HEK293 (cell line): ENCODE measurements around the gene CNST.

Source experiments
- CTCF ChIA-PET: fragments of 350-600 bp; formaldehyde crosslinking; extraction: SDS; loops from one replicate; lab custom pipeline; 2021; ENCODE audit warnings: antibody characterized with exemption; lab: Yijun Ruan, JAX
- POLR2A ChIA-PET: fragments of 300-600 bp; formaldehyde crosslinking; extraction: SDS; loops from one replicate; lab custom pipeline; 2020; ENCODE audit warnings: antibody characterized with exemption, inconsistent platforms; lab: Yijun Ruan, JAX
- H3K27ac ChIP-seq: fragments of 200-500 bp; sonication (Bioruptor generic); 2 replicates; pipeline ENCODE4 v1.5.1; 2014; ENCODE audit warnings: low read depth, low read length, control low read depth, inconsistent platforms; ENCODE audit errors: extremely low read depth
- H3K36me3 ChIP-seq, 2 experiments: fragments of 200-500 bp in 1 of 2; sonication (Bioruptor generic) in 1 of 2; 1 replicate in 1 of 2; 2 replicates in 1 of 2; pipeline ENCODE4 v1.5.1; 2014 to 2017; ENCODE audit warnings: inconsistent platforms in 2 of 2, low read length in 2 of 2; ENCODE audit not compliant: control insufficient read depth in 2 of 2, insufficient read depth in 1 of 2
- H3K4me1 ChIP-seq: fragments of 200-500 bp; sonication (Bioruptor generic); 2 replicates; pipeline ENCODE4 v1.5.1; 2014; ENCODE audit warnings: mild to moderate bottlenecking, low read length, inconsistent platforms; ENCODE audit not compliant: control insufficient read depth, insufficient read depth
- H3K4me3 ChIP-seq: 2 replicates; pipeline ENCODE4 v1.5.1; 2011; ENCODE audit warnings: low read depth, mild to moderate bottlenecking, control low read depth, low read length, moderate library complexity
- H3K9me3 ChIP-seq: fragments of 200-500 bp; sonication (Bioruptor generic); 2 replicates; pipeline ENCODE4 v1.5.1; 2014; ENCODE audit warnings: low read depth, low read length, inconsistent platforms; ENCODE audit not compliant: control insufficient read depth, insufficient read depth
- EGR2 ChIP-seq: fragments of 450-650 bp; formaldehyde crosslinking; IDR thresholded peaks from 2 replicates; pipeline ENCODE4 v1.5.1; 2016; ENCODE audit warnings: low read depth, missing biosample characterization, missing genetic modification characterization
- GFI1B ChIP-seq: fragments of 450-650 bp; formaldehyde crosslinking; IDR thresholded peaks from 2 replicates; pipeline ENCODE4 v1.5.1; 2016; ENCODE audit warnings: missing biosample characterization, missing genetic modification characterization
- HOXA7 ChIP-seq: sonication (generic); formaldehyde crosslinking; IDR thresholded peaks from 2 replicates; pipeline ENCODE4 v1.8.1; 2022; ENCODE audit warnings: missing genetic modification reagents, borderline replicate concordance
- KLF7 ChIP-seq: fragments of 450-650 bp; formaldehyde crosslinking; IDR thresholded peaks from 2 replicates; pipeline ENCODE4 v1.5.1; 2016; ENCODE audit warnings: missing biosample characterization, missing genetic modification characterization, borderline replicate concordance
- KLF9 ChIP-seq: fragments of 450-650 bp; formaldehyde crosslinking; IDR thresholded peaks from 2 replicates; pipeline ENCODE4 v1.5.1; 2016; ENCODE audit warnings: missing biosample characterization, missing genetic modification characterization, low read depth
- MZF1 ChIP-seq: fragments of 450-650 bp; formaldehyde crosslinking; IDR thresholded peaks from 2 replicates; pipeline ENCODE4 v1.5.1; 2017; ENCODE audit warnings: missing biosample characterization, missing genetic modification characterization, borderline replicate concordance
- PBX3 ChIP-seq: sonication (generic); formaldehyde crosslinking; IDR thresholded peaks from 2 replicates; pipeline ENCODE4 v1.8.1; 2022; ENCODE audit warnings: mild to moderate bottlenecking, moderate library complexity, missing genetic modification reagents
- PRDM6 ChIP-seq: fragments of 450-650 bp; formaldehyde crosslinking; IDR thresholded peaks from 2 replicates; pipeline ENCODE4 v1.5.1; 2017; ENCODE audit warnings: missing biosample characterization, missing genetic modification characterization
- SCRT1 ChIP-seq: fragments of 450-650 bp; formaldehyde crosslinking; IDR thresholded peaks from 2 replicates; pipeline ENCODE4 v1.5.1; 2016; ENCODE audit warnings: missing biosample characterization, missing genetic modification characterization, borderline replicate concordance
- ZBTB21 ChIP-seq: fragments of 450-650 bp; formaldehyde crosslinking; IDR thresholded peaks from 2 replicates; pipeline ENCODE4 v1.5.1; 2017; ENCODE audit warnings: missing biosample characterization, missing genetic modification characterization
- ZBTB8A ChIP-seq: fragments of 450-650 bp; formaldehyde crosslinking; IDR thresholded peaks from 2 replicates; pipeline ENCODE4 v1.5.1; 2016; ENCODE audit warnings: missing biosample characterization, missing genetic modification characterization
- ZNF174 ChIP-seq: fragments of 450-650 bp; formaldehyde crosslinking; IDR thresholded peaks from 2 replicates; pipeline ENCODE4 v1.5.0; 2017; ENCODE audit warnings: missing biosample characterization, mild to moderate bottlenecking, missing genetic modification characterization
- ZNF433 ChIP-seq: fragments of 450-650 bp; formaldehyde crosslinking; IDR thresholded peaks from 2 replicates; pipeline ENCODE4 v1.5.1; 2016; ENCODE audit warnings: missing biosample characterization, missing genetic modification characterization, low read depth
- ZNF488 ChIP-seq: fragments of 450-650 bp; formaldehyde crosslinking; IDR thresholded peaks from 2 replicates; pipeline ENCODE4 v1.5.1; 2016; ENCODE audit warnings: missing biosample characterization, missing genetic modification characterization
- ZNF501 ChIP-seq: fragments of 450-650 bp; formaldehyde crosslinking; IDR thresholded peaks from 2 replicates; pipeline ENCODE4 v1.5.1; 2016; ENCODE audit warnings: missing biosample characterization, missing genetic modification characterization
- ZNF571 ChIP-seq: fragments of 450-650 bp; formaldehyde crosslinking; IDR thresholded peaks from 2 replicates; pipeline ENCODE4 v1.5.0; 2017; ENCODE audit warnings: missing biosample characterization, missing genetic modification characterization
- ZNF629 ChIP-seq: fragments of 450-650 bp; formaldehyde crosslinking; IDR thresholded peaks from 2 replicates; pipeline ENCODE4 v1.5.1; 2017; ENCODE audit warnings: missing biosample characterization, missing genetic modification characterization
- ZNF670 ChIP-seq: fragments of 450-650 bp; formaldehyde crosslinking; IDR thresholded peaks from 2 replicates; pipeline ENCODE4 v1.5.1; 2016; ENCODE audit warnings: missing biosample characterization, missing genetic modification characterization, low read depth
- ZNF704 ChIP-seq: fragments of 450-650 bp; formaldehyde crosslinking; IDR thresholded peaks from 2 replicates; pipeline ENCODE4 v1.5.1; 2016; ENCODE audit warnings: missing biosample characterization, missing genetic modification characterization
- ZNF843 ChIP-seq: fragments of 450-650 bp; formaldehyde crosslinking; IDR thresholded peaks from 2 replicates; pipeline ENCODE4 v1.5.1; 2016; ENCODE audit warnings: missing biosample characterization, missing genetic modification characterization
- ZSCAN4 ChIP-seq: fragments of 450-650 bp; formaldehyde crosslinking; IDR thresholded peaks from 2 replicates; pipeline ENCODE4 v1.5.1; 2017; ENCODE audit warnings: missing biosample characterization, missing genetic modification characterization
- TF ChIP-seq, protein P1 (sequence below): fragments of 450-650 bp; formaldehyde crosslinking; IDR thresholded peaks from 2 replicates; pipeline ENCODE4 v1.5.1; 2016; ENCODE audit warnings: missing biosample characterization, missing genetic modification characterization
- TF ChIP-seq, protein P2 (sequence below): fragments of 450-650 bp; formaldehyde crosslinking; IDR thresholded peaks from 2 replicates; pipeline ENCODE4 v1.5.1; 2016; ENCODE audit warnings: missing biosample characterization, missing genetic modification characterization
- TF ChIP-seq, protein P3 (sequence below): fragments of 450-650 bp; formaldehyde crosslinking; IDR thresholded peaks from 2 replicates; pipeline ENCODE4; 2016; ENCODE audit warnings: missing biosample characterization, missing genetic modification characterization

CNST gene

DNA sequence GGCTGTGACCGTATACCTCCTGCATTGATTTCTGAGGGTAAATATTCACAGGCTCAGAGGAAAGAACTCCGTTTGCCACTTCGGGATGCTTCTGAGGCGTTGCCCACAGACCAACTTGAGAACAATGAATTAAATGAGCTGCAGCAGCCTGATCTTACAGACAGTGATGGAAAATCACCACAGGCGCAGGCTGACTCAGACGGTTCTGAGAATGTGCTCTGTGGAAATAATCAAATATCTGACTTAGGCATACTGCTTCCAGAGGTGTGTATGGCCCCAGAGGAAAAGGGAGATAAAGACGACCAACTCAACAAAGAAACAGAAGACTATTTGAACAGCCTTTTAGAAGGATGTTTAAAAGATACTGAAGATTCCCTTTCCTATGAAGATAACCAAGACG lies 81.3 kb downstream of the CNST start (continued):
- TF ChIP-seq ZNF571 (tag by site-specific recombination): no peak
- TF ChIP-seq ZNF629 (tag by site-specific recombination): no peak
- no peak for TF ChIP-seq ZBTB8A (tag by site-specific recombination)
- no peak for TF ChIP-seq ZBTB21 (tag by site-specific recombination)
- TF ChIP-seq MZF1 (tag by site-specific recombination): no peak
- TF ChIP-seq ZNF670 (tag by site-specific recombination): no peak

DNA sequence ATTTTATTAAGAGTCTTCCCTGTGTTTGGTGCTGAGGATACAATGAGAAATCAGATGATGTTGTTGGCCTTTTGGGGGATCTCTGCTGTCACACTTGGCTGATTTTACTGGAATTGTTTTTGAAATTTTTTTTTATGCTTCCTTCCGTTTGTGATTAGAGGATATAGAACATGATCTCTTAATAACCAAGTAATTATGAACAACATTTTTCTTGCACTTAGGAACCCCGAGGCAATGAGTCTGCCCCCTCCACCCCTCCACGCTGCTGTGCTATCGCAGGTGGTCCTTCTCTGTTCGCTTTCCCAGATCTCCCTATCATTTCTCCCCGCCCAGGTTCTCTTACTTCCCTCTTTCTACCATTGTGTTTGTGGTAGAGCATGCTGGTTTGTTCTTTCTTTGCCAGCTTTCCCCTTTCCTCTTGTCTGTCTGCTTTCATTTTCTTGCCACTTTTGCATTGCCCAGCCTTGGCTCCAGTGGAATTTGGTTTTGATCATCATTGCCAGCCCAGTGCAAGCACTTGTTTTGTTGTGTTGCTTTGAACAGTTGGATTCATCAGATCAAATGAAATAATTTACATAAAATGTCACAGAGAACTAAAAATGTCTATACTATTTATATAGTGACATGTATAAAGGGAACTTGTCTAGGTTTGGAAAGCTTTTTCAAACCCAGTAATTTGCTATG lies 84.9 kb downstream of the CNST start:
- H3K27ac ChIP-seq: no peak overlapping the region
- no peak overlapping the region for H3K4me3 ChIP-seq
- H3K36me3 ChIP-seq: peaks cover 0 to 13% of the 10 kb centered on the region in 2 experiments; a peak in 1 of 3 replicates
- ChIA-PET POLR2A (no interaction called here), CTCF (no interaction called here)
- H3K9me3 ChIP-seq: no peaks in the 10 kb centered on the region
- H3K4me1 ChIP-seq: no peaks in the 10 kb centered on the region
- TF ChIP-seq ZNF704 (tag by site-specific recombination): no peak
- no peak for TF ChIP-seq KLF9 (tag by site-specific recombination)
- TF ChIP-seq, protein P1, sequence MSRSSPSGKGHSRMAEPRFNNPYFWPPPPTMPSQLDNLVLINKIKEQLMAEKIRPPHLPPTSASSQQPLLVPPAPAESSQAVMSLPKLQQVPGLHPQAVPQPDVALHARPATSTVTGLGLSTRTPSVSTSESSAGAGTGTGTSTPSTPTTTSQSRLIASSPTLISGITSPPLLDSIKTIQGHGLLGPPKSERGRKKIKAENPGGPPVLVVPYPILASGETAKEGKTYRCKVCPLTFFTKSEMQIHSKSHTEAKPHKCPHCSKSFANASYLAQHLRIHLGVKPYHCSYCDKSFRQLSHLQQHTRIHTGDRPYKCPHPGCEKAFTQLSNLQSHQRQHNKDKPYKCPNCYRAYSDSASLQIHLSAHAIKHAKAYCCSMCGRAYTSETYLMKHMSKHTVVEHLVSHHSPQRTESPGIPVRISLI (tag by site-specific recombination): no peak
- TF ChIP-seq ZNF843 (tag by site-specific recombination): no peak
- no peak for TF ChIP-seq SCRT1
- TF ChIP-seq ZNF433 (tag by site-specific recombination): no peak
- no peak for TF ChIP-seq ZNF488
- no peak for TF ChIP-seq EGR2 (tag by site-specific recombination)
- TF ChIP-seq ZSCAN4 (tag by site-specific recombination): no peak
- no peak for TF ChIP-seq HOXA7 (CRISPR knock-in tag)
- TF ChIP-seq ZNF174 (tag by site-specific recombination): no peak
- no peak for TF ChIP-seq KLF7 (tag by site-specific recombination)
- no peak for TF ChIP-seq PBX3
- no peak for TF ChIP-seq PRDM6 (tag by site-specific recombination)
- TF ChIP-seq, protein P2, sequence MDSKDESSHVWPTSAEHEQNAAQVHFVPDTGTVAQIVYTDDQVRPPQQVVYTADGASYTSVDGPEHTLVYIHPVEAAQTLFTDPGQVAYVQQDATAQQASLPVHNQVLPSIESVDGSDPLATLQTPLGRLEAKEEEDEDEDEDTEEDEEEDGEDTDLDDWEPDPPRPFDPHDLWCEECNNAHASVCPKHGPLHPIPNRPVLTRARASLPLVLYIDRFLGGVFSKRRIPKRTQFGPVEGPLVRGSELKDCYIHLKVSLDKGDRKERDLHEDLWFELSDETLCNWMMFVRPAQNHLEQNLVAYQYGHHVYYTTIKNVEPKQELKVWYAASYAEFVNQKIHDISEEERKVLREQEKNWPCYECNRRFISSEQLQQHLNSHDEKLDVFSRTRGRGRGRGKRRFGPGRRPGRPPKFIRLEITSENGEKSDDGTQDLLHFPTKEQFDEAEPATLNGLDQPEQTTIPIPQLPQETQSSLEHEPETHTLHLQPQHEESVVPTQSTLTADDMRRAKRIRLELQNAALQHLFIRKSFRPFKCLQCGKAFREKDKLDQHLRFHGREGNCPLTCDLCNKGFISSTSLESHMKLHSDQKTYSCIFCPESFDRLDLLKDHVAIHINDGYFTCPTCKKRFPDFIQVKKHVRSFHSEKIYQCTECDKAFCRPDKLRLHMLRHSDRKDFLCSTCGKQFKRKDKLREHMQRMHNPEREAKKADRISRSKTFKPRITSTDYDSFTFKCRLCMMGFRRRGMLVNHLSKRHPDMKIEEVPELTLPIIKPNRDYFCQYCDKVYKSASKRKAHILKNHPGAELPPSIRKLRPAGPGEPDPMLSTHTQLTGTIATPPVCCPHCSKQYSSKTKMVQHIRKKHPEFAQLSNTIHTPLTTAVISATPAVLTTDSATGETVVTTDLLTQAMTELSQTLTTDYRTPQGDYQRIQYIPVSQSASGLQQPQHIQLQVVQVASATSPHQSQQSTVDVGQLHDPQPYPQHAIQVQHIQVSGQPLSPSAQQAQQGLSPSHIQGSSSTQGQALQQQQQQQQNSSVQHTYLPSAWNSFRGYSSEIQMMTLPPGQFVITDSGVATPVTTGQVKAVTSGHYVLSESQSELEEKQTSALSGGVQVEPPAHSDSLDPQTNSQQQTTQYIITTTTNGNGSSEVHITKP: no peak
- TF ChIP-seq, protein P3, sequence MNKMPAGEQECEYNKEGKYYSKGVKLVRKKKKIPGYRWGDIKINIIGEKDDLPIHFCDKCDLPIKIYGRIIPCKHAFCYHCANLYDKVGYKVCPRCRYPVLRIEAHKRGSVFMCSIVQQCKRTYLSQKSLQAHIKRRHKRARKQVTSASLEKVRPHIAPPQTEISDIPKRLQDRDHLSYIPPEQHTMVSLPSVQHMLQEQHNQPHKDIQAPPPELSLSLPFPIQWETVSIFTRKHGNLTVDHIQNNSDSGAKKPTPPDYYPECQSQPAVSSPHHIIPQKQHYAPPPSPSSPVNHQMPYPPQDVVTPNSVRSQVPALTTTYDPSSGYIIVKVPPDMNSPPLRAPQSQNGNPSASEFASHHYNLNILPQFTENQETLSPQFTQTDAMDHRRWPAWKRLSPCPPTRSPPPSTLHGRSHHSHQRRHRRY (tag by site-specific recombination): no peak
- TF ChIP-seq ZNF501: no peak
- no peak for TF ChIP-seq GFI1B
